HepG2 (cell line): ENCODE data around the gene RFFL. TPM values are rescaled to one million over a fixed set of nuclear protein-coding genes. Genes with fewer than 3 reads are reported as not detected.
A peak's percentile ranks its signal among the peaks of the same experiment; 100 is the strongest.

Experiments used
- ATM ChIP-seq: fragments of 450-650 bp; IDR thresholded peaks from 2 replicates; pipeline ENCODE4 v1.7.1; 2017; ENCODE audit warnings: mild to moderate bottlenecking, borderline replicate concordance
- BHLHE40 ChIP-seq: IDR thresholded peaks from 2 replicates; pipeline ENCODE4 v1.6.1; 2011; ENCODE audit warnings: low read length, improper control_type of control experiment
- CBX1 ChIP-seq: IDR thresholded peaks from one replicate; pipeline ENCODE4 v1.6.1; 2016; ENCODE audit warnings: antibody characterized with exemption, low read depth
- CBX5 ChIP-seq: sonication (generic); formaldehyde crosslinking; IDR thresholded peaks from 2 replicates; pipeline ENCODE4 v1.4.0; 2020; ENCODE audit warnings: missing genetic modification reagents, borderline replicate concordance
- CCAR2 ChIP-seq: fragments of 200-400 bp; formaldehyde crosslinking; optimal IDR thresholded peaks from 2 replicates; pipeline ENCODE3; 2018; ENCODE audit warnings: low read depth, mild to moderate bottlenecking, low read length, moderate library complexity
- DPF2 ChIP-seq: sonication (generic); formaldehyde crosslinking; IDR thresholded peaks from 2 replicates; pipeline ENCODE4 v1.4.0; 2020; ENCODE audit warnings: mild to moderate bottlenecking, low read depth, missing genetic modification reagents, borderline replicate concordance
- E2F1 ChIP-seq: sonication (generic); formaldehyde crosslinking; IDR thresholded peaks from 2 replicates; pipeline ENCODE4 v1.5.0; 2020; ENCODE audit warnings: missing genetic modification reagents
- HNRNPH1 ChIP-seq: fragments of 200-400 bp; formaldehyde crosslinking; optimal IDR thresholded peaks from 2 replicates; pipeline ENCODE3; 2017; ENCODE audit warnings: mild to moderate bottlenecking, low read depth, low read length
- KLF16 ChIP-seq, 2 experiments: sonication (generic) in 1 of 2; formaldehyde crosslinking in 1 of 2; IDR thresholded peaks; 2 replicates each; pipeline versions ENCODE4 v1.6.1 to v1.8.0; 2016 to 2023; ENCODE audit warnings: missing genetic modification reagents in 2 of 2, missing compliant biosample characterization in 1 of 2
- MBD4 ChIP-seq: IDR thresholded peaks from 2 replicates; pipeline ENCODE4 v1.6.1; 2012; ENCODE audit warnings: low read length, inconsistent platforms, borderline replicate concordance
- MXI1 ChIP-seq: IDR thresholded peaks from 3 replicates; pipeline ENCODE4 v1.6.1; 2012; ENCODE audit warnings: low read depth, low read length, inconsistent platforms, borderline replicate concordance
- NAIF1 ChIP-seq: sonication (generic); formaldehyde crosslinking; IDR thresholded peaks from 2 replicates; pipeline ENCODE4 v1.5.0; 2020; ENCODE audit warnings: mild to moderate bottlenecking, missing genetic modification reagents, borderline replicate concordance
- PTBP1 ChIP-seq: fragments of 200-400 bp; formaldehyde crosslinking; IDR thresholded peaks from 2 replicates; pipeline ENCODE4 v1.6.1; 2018; ENCODE audit warnings: low read length, low read depth; ENCODE audit not compliant: poor library complexity, severe bottlenecking
- RFXANK ChIP-seq: IDR thresholded peaks from 2 replicates; pipeline ENCODE4 v1.6.1; 2016
- SP2 ChIP-seq: sonication (generic); formaldehyde crosslinking; IDR thresholded peaks from 2 replicates; pipeline ENCODE4 v1.5.1; 2020; ENCODE audit warnings: mild to moderate bottlenecking, missing genetic modification reagents
- ZFP41 ChIP-seq: sonication (generic); formaldehyde crosslinking; IDR thresholded peaks from 2 replicates; pipeline ENCODE4 v1.4.0; 2020; ENCODE audit warnings: mild to moderate bottlenecking, missing genetic modification reagents, borderline replicate concordance
- ZKSCAN1 ChIP-seq: fragments of 150-350 bp; IDR thresholded peaks from 2 replicates; pipeline ENCODE4 v1.6.1; 2014; ENCODE audit warnings: low read length
- ZMAT3 ChIP-seq: sonication (generic); formaldehyde crosslinking; conservative IDR thresholded peaks from 2 replicates; pipeline ENCODE4 v1.7.0; 2021; ENCODE audit warnings: missing genetic modification reagents
- ZMAT5 ChIP-seq: sonication (generic); formaldehyde crosslinking; IDR thresholded peaks from 2 replicates; pipeline ENCODE4 v1.5.0; 2020; ENCODE audit warnings: mild to moderate bottlenecking, low read depth, missing genetic modification reagents, borderline replicate concordance
- ZNF232 ChIP-seq: sonication (generic); formaldehyde crosslinking; IDR thresholded peaks from 2 replicates; pipeline ENCODE4 v1.4.0; 2020; ENCODE audit warnings: missing genetic modification reagents, borderline replicate concordance
- ZNF33A ChIP-seq: sonication (generic); formaldehyde crosslinking; IDR thresholded peaks from 2 replicates; pipeline ENCODE4 v1.5.1; 2020; ENCODE audit warnings: missing genetic modification reagents, mild to moderate bottlenecking, moderate library complexity, borderline replicate concordance
- ZNF460 ChIP-seq: sonication (generic); formaldehyde crosslinking; IDR thresholded peaks from 2 replicates; pipeline ENCODE4 v1.5.1; 2020; ENCODE audit warnings: missing genetic modification reagents, mild to moderate bottlenecking, borderline replicate concordance
- ZNF530 ChIP-seq: sonication (generic); formaldehyde crosslinking; IDR thresholded peaks from 2 replicates; pipeline ENCODE4 v1.5.0; 2020; ENCODE audit warnings: low read depth, mild to moderate bottlenecking, missing genetic modification reagents
- ZNF646 ChIP-seq: sonication (generic); formaldehyde crosslinking; IDR thresholded peaks from 2 replicates; pipeline ENCODE4 v1.9.0; 2021; ENCODE audit warnings: mild to moderate bottlenecking, missing genetic modification reagents
- ZSCAN29 ChIP-seq: sonication (generic); formaldehyde crosslinking; conservative IDR thresholded peaks from 2 replicates; pipeline ENCODE4 v1.4.0; 2020; ENCODE audit warnings: mild to moderate bottlenecking, missing genetic modification reagents
- polyA plus RNA-seq, 8 experiments: library from polyadenylated mRNA; depleted of rRNA in 3 of 8; stranded (reverse) in 7 of 8; unstranded in 1 of 8; fragments of >200 nt; fragmentation: Illumina TruSeq in 4 of 8; extraction: Trizol in 4 of 8; gene quantifications; 2 replicates each; pipeline versions ENCODE4 v1.2.1 to v1.2.3, GENCODE V29; 2011 to 2016; ENCODE audit warnings: low read depth in 4 of 8, missing spikeins in 1 of 8, mixed read lengths in 1 of 8; ENCODE audit not compliant: insufficient read depth in 1 of 8
- total RNA-seq, 5 experiments: library from RNA; depleted of rRNA; stranded (reverse); fragments of >200 nt; fragmentation: Illumina TruSeq; extraction: Trizol; gene quantifications; 2 replicates each; pipeline ENCODE4 v1.2.3, GENCODE V29; 2016; ENCODE audit warnings: low read depth in 1 of 5

The RFFL gene
- total and polyA plus RNA-seq, 2 of the 13 experiments (the other 11 are each of a cell fraction or from before 2014, with no cell fraction given): 24.3 to 48.6 TPM

- TF ChIP-seq BHLHE40 (no peak), CBX1 (no peak), ZNF232 (no peak), PTBP1 (no peak), E2F1 (no peak), ZNF460 (no peak), CCAR2 (no peak), ATM (no peak), ZNF33A (CRISPR knock-in tag) (no peak), SP2 (CRISPR knock-in tag) (no peak), ZNF530 (no peak), NAIF1 (CRISPR knock-in tag) (no peak), ZNF646 (CRISPR knock-in tag) (no peak), HNRNPH1 (no peak), ZMAT5 (CRISPR knock-in tag) (no peak), ZKSCAN1 (no peak), RFXANK (CRISPR knock-in tag) (no peak), ZSCAN29 (CRISPR knock-in tag) (no peak), DPF2 (CRISPR knock-in tag) (no peak), MBD4 (no peak), ZFP41 (CRISPR knock-in tag) (no peak), MXI1 (peak; percentile 2; the same call in 1 of the 3 replicates), ZMAT3 (CRISPR knock-in tag) (no peak), KLF16 (CRISPR knock-in tag; IDR thresholded peaks at IDR 0.05) (no peak; a peak in 1 of 4 replicates), CBX5 (no peak)
These were observed 24.9 kb upstream of the RFFL start (continued) for GRCh38 chr17:35088356-35088880.
